GM21723 (cell line): ENCODE data around the gene TLR9.
A peak's percentile ranks its signal among the peaks of the same experiment; 100 is the strongest.
"Not testable (repeated sequence)": the region's sequence is repeated elsewhere in the genome, so short reads cannot be mapped to it uniquely, and the experiment has no call there.

ENCODE experiments used
- ATAC-seq: cut with Tn5 transposase; IDR thresholded peaks from one replicate; pipeline ENCODE4 v1.9.1; 2021; ENCODE audit warnings: mild to moderate bottlenecking, moderate library complexity; ENCODE audit not compliant: unreplicated experiment

The TLR9 gene, protein sequence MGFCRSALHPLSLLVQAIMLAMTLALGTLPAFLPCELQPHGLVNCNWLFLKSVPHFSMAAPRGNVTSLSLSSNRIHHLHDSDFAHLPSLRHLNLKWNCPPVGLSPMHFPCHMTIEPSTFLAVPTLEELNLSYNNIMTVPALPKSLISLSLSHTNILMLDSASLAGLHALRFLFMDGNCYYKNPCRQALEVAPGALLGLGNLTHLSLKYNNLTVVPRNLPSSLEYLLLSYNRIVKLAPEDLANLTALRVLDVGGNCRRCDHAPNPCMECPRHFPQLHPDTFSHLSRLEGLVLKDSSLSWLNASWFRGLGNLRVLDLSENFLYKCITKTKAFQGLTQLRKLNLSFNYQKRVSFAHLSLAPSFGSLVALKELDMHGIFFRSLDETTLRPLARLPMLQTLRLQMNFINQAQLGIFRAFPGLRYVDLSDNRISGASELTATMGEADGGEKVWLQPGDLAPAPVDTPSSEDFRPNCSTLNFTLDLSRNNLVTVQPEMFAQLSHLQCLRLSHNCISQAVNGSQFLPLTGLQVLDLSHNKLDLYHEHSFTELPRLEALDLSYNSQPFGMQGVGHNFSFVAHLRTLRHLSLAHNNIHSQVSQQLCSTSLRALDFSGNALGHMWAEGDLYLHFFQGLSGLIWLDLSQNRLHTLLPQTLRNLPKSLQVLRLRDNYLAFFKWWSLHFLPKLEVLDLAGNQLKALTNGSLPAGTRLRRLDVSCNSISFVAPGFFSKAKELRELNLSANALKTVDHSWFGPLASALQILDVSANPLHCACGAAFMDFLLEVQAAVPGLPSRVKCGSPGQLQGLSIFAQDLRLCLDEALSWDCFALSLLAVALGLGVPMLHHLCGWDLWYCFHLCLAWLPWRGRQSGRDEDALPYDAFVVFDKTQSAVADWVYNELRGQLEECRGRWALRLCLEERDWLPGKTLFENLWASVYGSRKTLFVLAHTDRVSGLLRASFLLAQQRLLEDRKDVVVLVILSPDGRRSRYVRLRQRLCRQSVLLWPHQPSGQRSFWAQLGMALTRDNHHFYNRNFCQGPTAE

GRCh38 chr3:52225452-52226228, at the start of gene TLR9:
Gene TLR9, minus strand, starts transcription at chr3:52225645. Its CDS starts 116 bp downstream, at chr3:52225529.
- peak; percentile 77 for ATAC-seq

GRCh38 chr3:52274781-52275180, 49.3 kb upstream of the TLR9 start:
- ATAC-seq: not testable (repeated sequence)

DNA sequence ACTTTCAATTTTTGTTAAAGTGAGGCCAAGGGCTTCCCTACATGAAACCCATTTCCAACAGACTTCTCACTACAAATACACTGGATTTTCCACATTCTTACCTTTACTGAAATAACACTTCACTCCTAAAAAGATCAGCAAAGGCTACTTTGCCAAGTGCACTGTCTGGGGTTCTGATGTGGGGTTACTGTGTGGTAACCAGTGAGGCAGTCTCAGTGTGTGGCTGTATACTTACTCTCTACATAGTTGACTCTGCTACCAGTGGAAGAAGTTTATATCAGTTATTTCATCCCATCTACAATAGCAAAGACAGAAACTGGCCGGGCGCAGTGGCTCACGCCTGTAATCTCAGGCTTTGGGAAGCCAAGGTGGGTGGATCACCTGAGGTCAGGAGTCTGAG, 47.4 kb upstream of the TLR9 start:
- no peak for ATAC-seq

DNA sequence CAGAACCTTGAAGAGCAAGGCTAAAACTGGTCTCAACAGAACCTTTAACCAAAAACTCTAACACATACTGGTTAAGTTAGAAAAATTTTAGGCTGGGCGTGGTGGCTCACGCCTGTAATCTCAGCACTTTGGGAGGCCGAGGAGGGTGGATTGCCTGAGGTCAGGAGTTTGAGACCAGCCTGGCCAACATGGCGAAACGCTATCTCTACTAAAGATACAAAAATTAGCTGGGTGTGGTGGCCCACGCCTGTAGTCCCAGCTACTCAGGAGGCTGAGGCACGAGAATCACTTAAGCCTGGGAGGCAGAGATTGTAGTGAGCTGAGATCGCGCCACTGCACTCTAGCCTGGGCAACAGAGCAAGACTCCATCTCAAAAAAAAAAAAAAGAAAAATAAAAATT, 46.7 kb upstream of the TLR9 start:
- not testable (repeated sequence) for ATAC-seq

GRCh38 chr3:52270252-52270754, 44.9 kb upstream of the TLR9 start:
- ATAC-seq: no peak

DNA sequence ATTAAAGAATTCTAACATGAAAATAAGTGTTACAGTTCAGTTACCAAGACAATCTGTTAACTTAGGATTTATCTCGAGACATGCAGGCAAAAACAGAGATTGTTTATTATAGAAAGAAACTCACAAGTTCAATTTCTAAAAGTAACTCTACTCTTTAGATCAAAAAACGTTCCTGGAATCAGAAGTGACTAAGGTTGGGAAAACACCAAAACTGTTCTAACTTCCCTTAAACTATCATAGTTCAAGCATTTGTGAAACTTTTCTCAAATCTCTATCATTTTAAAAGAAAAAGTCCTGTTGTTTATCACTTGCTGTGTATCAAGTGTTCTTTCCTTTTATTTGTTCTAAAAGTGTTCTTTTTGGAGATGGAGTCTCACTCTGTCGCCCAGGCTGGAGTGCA, 44.3 kb upstream of the TLR9 start:
- ATAC-seq: no peak

DNA sequence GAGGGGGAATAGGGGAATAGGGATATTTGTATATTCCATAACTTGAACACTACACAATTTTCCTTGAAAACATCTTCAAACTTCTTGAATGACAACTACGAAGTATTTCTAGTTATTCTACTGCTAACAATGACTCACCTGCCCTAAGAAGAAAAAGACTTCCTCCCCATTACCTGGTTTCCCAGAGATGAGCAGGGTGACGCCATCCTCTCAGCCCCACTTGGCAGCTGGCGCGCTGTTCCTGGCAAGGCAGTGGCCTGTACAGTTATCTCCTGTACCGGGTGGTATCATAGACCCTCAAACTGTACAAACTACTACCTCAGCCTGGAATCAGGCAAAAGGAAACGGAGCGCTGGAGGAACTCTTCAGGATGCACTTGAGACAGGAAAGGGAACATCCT, 42.6 kb upstream of the TLR9 start:
- ATAC-seq: no peak

DNA sequence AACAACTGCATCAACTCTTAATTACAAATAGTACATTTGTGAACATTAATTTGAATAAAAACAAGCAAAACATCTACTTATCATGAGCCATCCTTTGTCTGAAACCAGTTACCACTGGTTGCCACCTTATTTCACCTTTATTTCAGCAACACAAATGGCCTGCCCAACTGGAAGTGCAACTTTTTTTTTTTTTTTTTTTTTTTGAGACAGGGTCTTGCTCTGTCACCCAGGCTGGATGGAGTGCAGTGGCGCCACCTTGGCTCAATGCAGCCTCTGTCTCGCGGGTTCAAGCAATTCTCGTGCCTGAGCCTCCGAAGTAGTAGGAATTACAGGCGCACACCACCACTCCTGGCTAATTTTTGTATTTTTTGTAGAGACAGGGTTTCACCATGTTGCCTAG, 39.9 kb upstream of the TLR9 start:
- ATAC-seq: no peak

- no peak for ATAC-seq
These were observed 37.0 kb upstream of the TLR9 start for GRCh38 chr3:52262447-52262846.

GRCh38 chr3:52259448-52259847, 34.0 kb upstream of the TLR9 start:
- no peak for ATAC-seq

GRCh38 chr3:52259035-52259434, 33.6 kb upstream of the TLR9 start:
- ATAC-seq: no peak

DNA sequence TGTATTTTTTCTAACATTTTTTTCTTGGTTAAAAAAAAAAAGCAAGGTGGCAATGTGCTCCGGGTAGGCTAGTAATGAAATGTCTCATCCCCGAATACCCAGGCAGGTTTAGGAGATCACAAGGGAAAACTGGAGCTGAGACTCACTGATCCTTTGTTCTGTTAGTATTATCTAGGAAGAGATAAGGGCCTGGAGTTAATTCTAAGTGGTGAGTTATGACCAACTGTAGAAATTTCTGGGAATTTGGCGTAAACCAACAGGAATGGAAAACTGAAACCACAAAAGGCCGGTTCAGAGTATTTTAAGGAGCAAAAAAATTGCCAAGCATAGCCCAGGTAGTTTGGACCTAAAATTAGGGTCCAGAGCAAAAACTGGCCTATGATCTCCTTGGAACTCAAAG, 32.5 kb upstream of the TLR9 start:
- ATAC-seq: no peak

DNA sequence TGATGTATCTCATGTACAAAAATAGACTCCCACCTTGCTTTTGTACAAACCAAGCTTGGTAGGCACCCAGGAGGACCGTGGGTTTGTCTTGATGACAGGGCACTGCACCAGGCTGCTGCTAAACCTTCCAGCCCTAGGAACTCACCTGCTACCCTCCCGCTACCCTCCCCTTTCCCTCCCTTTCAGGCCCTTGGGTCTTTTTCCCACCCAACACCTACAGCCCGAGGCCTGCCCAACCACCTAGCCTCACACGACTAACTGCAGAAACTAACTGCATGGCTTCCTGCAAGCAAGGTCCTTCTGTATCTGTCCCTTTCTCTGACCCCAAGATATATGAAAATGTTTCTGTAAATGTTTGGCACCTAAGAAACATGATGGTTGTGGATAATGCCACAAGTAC, 31.2 kb upstream of the TLR9 start:
- ATAC-seq: no peak

- ATAC-seq: no peak
These were observed 30.7 kb upstream of the TLR9 start for GRCh38 chr3:52256159-52256558.

- ATAC-seq: no peak
These were observed 29.2 kb upstream of the TLR9 start for GRCh38 chr3:52254608-52255007.

DNA sequence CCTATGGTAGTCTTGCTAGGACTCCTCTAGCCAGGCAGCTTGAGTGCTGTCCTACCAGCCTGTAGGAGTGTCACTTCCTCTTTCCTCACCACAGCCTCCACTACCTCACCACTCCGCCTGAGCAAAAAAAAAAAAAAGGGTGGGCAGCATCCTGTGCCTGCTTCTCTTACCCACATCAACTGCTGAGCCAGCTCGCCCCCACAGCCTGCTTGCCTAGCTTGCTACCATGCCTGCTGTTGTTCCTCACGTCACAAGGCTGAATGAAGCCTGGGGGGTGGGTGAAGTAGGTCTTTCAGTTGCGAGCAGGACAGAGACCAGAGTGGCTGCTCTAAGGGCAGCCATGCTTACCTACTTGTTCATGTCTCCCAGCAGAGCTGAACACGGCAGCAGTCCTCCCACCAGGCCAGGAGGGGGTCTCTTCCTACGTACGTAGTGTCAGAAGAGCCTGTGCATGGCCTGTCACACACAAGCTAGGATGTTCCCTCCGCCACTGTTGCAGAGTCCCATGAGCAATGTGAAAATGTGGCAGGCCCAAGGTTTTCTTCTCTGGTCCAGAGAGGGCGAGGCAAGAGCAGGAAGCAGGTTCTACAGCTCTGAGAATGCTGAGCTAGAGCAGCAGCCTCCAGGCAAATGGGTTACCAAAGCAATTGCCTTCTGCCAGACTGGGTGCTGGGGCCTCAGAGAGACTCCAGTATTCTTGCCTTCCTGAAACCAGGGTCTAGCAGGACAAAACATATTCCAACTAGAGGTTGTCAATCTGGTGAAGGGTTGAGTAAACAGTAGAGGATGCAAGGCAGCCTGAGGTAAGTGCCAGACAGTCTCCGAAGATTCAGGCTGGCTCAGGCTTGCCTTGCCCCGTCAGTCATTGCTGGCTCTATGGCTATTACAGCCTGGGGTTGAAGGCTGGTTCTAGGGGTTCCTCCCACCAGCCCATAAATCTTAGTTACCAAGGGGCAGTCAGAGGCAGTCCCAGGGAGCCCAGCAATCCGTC, 28.2 kb upstream of the TLR9 start:
- ATAC-seq: peak; percentile 92

- no peak for ATAC-seq
These were observed 24.7 kb upstream of the TLR9 start for GRCh38 chr3:52250122-52250521.

GRCh38 chr3:52249683-52250082, 24.2 kb upstream of the TLR9 start:
- ATAC-seq: no peak

GRCh38 chr3:52248816-52249547, 23.5 kb upstream of the TLR9 start:
- ATAC-seq: no peak
